ENCODE data around the gene SMIM14. TPM values are rescaled to one million over a fixed set of nuclear protein-coding genes. Genes with fewer than 3 reads are reported as not detected.
"Not testable (repeated sequence)": the region's sequence is repeated elsewhere in the genome, so short reads cannot be mapped to it uniquely, and the experiment has no call there.

SMIM14 gene
- total RNA-seq, 1 experiment from 2014 or later: 14.5 TPM

DNA sequence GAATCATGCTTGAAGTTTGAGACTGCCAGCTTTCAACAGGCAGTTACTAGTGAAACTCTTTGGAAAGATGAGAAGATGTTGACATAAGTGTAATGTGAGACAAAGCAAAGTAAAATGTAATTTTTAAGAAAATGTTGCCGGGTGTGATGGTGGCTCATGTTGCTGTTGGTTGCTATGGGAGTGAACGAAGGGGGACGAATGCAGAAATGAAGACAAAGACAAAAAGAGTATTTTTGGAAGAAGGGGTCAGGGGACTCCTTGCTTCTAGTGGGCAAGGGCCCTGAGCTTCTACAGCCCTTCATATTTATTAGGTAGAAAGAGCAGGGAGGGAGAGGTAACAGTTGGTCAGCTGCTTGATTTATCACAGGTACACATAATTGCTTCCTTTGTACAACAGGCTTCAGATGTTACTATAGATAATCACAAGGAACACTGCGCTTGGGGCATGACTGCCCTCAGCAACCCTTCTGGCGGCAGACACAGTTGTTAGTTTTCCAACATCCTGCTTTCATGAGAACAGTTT lies 99.5 kb downstream of the SMIM14 start:
- Histone ChIP-seq H3K27me3 (replicated peaks; ENCODE audit: insufficient read depth, low read depth, low read length, poor library complexity) (no peaks in the 10 kb centered on the region), H3K9me3 (ENCODE audit: low read depth, low read length, poor library complexity, severe bottlenecking) (no peaks in the 10 kb centered on the region), H3K27ac (ENCODE audit: low read depth, low read length, poor library complexity, severe bottlenecking) (no peak overlapping the region), H3K4me3 (ENCODE audit: low read depth, low read length, poor library complexity, severe bottlenecking) (no peak overlapping the region), H3K36me3 (ENCODE audit: insufficient read depth, low read length, poor library complexity, severe bottlenecking) (no peaks in the 10 kb centered on the region), H3K4me1 (ENCODE audit: insufficient read depth, low read length, poor library complexity, severe bottlenecking) (no peaks in the 10 kb centered on the region)
- intact Hi-C loops (cut with micrococcal nuclease; ENCODE audit: unreplicated experiment): no loop called here
- BruUV-seq (replicated peaks): no TSS peak
- TF ChIP-seq EZH2 (IDR thresholded peaks at IDR 0.05; ENCODE audit: borderline replicate concordance, low read depth, low read length, poor library complexity, severe bottlenecking) (no peak), CTCF (conservative IDR thresholded peaks at IDR 0.05; ENCODE audit: low read depth, low read length) (no peak)
- ChIA-PET POLR2A (ENCODE audit: low non-redundant PET) (no interaction called here), CTCF (no interaction called here)
- DNase-seq (ENCODE audit: low spot score): no peak

- no TSS peak for BruUV-seq (replicated peaks)
- peaks cover 4% of the 10 kb centered on the region for H3K36me3 ChIP-seq (ENCODE audit: insufficient read depth, low read length, poor library complexity, severe bottlenecking)
- ChIA-PET CTCF (no interaction called here), POLR2A (ENCODE audit: low non-redundant PET) (no interaction called here)
- peaks cover 2% of the 10 kb centered on the region for H3K4me1 ChIP-seq (ENCODE audit: insufficient read depth, low read length, poor library complexity, severe bottlenecking)
- H3K9me3 ChIP-seq (ENCODE audit: low read depth, low read length, poor library complexity, severe bottlenecking): no peaks in the 10 kb centered on the region
- no peak for TF ChIP-seq CTCF (conservative IDR thresholded peaks at IDR 0.05; ENCODE audit: low read depth, low read length)
- no peak for TF ChIP-seq EZH2 (IDR thresholded peaks at IDR 0.05; ENCODE audit: borderline replicate concordance, low read depth, low read length, poor library complexity, severe bottlenecking)
- no peak overlapping the region for H3K27ac ChIP-seq (ENCODE audit: low read depth, low read length, poor library complexity, severe bottlenecking)
- intact Hi-C loops (cut with micrococcal nuclease; ENCODE audit: unreplicated experiment): no loop called here
- no peak for DNase-seq (ENCODE audit: low spot score)
- H3K27me3 ChIP-seq (replicated peaks; ENCODE audit: insufficient read depth, low read depth, low read length, poor library complexity): no peaks in the 10 kb centered on the region
- H3K4me3 ChIP-seq (ENCODE audit: low read depth, low read length, poor library complexity, severe bottlenecking): no peak overlapping the region
These were observed 105.1 kb downstream of the SMIM14 start for GRCh38 chr4:39533541-39533940.

- H3K4me3 ChIP-seq (ENCODE audit: low read depth, low read length, poor library complexity, severe bottlenecking); DNase-seq (ENCODE audit: low spot score); intact Hi-C loops (cut with micrococcal nuclease; ENCODE audit: unreplicated experiment); H3K27me3 ChIP-seq (replicated peaks; ENCODE audit: insufficient read depth, low read depth, low read length, poor library complexity); H3K36me3 ChIP-seq (ENCODE audit: insufficient read depth, low read length, poor library complexity, severe bottlenecking); H3K27ac ChIP-seq (ENCODE audit: low read depth, low read length, poor library complexity, severe bottlenecking); BruUV-seq (replicated peaks); H3K9me3 ChIP-seq (ENCODE audit: low read depth, low read length, poor library complexity, severe bottlenecking); POLR2A ChIA-PET (ENCODE audit: low non-redundant PET); H3K4me1 ChIP-seq (ENCODE audit: insufficient read depth, low read length, poor library complexity, severe bottlenecking): not testable (repeated sequence)
- CTCF ChIA-PET: interaction anchor here (0.6 kb wide), 1 partner anchor 84 kb away, joined by 3 read pairs; no protein-coding TSS in a partner anchor
These were observed 106.4 kb downstream of the SMIM14 start for GRCh38 chr4:39532237-39532636.

GRCh38 chr4:39530682-39531081 lies 108.0 kb downstream of the SMIM14 start:
- TF ChIP-seq EZH2 (IDR thresholded peaks at IDR 0.05; ENCODE audit: borderline replicate concordance, low read depth, low read length, poor library complexity, severe bottlenecking) (no peak), CTCF (conservative IDR thresholded peaks at IDR 0.05; ENCODE audit: low read depth, low read length) (no peak)
- intact Hi-C loops (cut with micrococcal nuclease; ENCODE audit: unreplicated experiment): no loop called here
- Histone ChIP-seq H3K27me3 (replicated peaks; ENCODE audit: insufficient read depth, low read depth, low read length, poor library complexity) (no peaks in the 10 kb centered on the region), H3K4me1 (ENCODE audit: insufficient read depth, low read length, poor library complexity, severe bottlenecking) (peaks cover 4% of the 10 kb centered on the region), H3K9me3 (ENCODE audit: low read depth, low read length, poor library complexity, severe bottlenecking) (no peaks in the 10 kb centered on the region), H3K27ac (ENCODE audit: low read depth, low read length, poor library complexity, severe bottlenecking) (no peak overlapping the region), H3K4me3 (ENCODE audit: low read depth, low read length, poor library complexity, severe bottlenecking) (no peak overlapping the region), H3K36me3 (ENCODE audit: insufficient read depth, low read length, poor library complexity, severe bottlenecking) (peaks cover 4% of the 10 kb centered on the region)
- POLR2A ChIA-PET (ENCODE audit: low non-redundant PET): no interaction called here
- BruUV-seq (replicated peaks): no TSS peak
- no peak for DNase-seq (ENCODE audit: low spot score)
- CTCF ChIA-PET: no interaction called here
